ENCODE data around the gene LIMA1. TPM values are rescaled to one million over a fixed set of nuclear protein-coding genes. Genes with fewer than 3 reads are reported as not detected.

Gene LIMA1
- total RNA-seq, 1 donor from 2014 or later = 96.6 TPM

GRCh38 chr12:50166799-50167048 is 116.6 kb downstream of the LIMA1 start:
- no peak for DNase-seq (ENCODE audit: extremely low spot score, unreplicated experiment)
- TF ChIP-seq CTCF (IDR thresholded peaks at IDR 0.05) = no peak
- Mint-ChIP-seq H3K27ac (ENCODE audit: unreplicated experiment) (peak overlapping the region; percentile 99), H3K4me1 (ENCODE audit: unreplicated experiment) (peaks cover 34% of the 10 kb centered on the region), H3K27me3 (ENCODE audit: unreplicated experiment) (no peaks in the 10 kb centered on the region), H3K36me3 (ENCODE audit: unreplicated experiment) (peaks cover 4% of the 10 kb centered on the region), H3K4me3 (ENCODE audit: unreplicated experiment) (peak overlapping the region; percentile 97), H3K9me3 (ENCODE audit: unreplicated experiment) (peaks cover 5% of the 10 kb centered on the region)

GRCh38 chr12:50164963-50165362 is 118.4 kb downstream of the LIMA1 start:
- H3K4me3 Mint-ChIP-seq (ENCODE audit: unreplicated experiment) = peak overlapping the region; percentile 15
- peaks cover 1% of the 10 kb centered on the region for H3K9me3 Mint-ChIP-seq (ENCODE audit: unreplicated experiment)
- H3K27ac Mint-ChIP-seq (ENCODE audit: unreplicated experiment) = peak overlapping the region; percentile 12
- peaks cover 30% of the 10 kb centered on the region for H3K4me1 Mint-ChIP-seq (ENCODE audit: unreplicated experiment)
- TF ChIP-seq CTCF (IDR thresholded peaks at IDR 0.05) = no peak
- no peaks in the 10 kb centered on the region for H3K27me3 Mint-ChIP-seq (ENCODE audit: unreplicated experiment)
- peaks cover 3% of the 10 kb centered on the region for H3K36me3 Mint-ChIP-seq (ENCODE audit: unreplicated experiment)
- DNase-seq (ENCODE audit: extremely low spot score, unreplicated experiment) = no peak

GRCh38 chr12:50162230-50162629 is 121.1 kb downstream of the LIMA1 start:
- no peaks in the 10 kb centered on the region for H3K36me3 Mint-ChIP-seq (ENCODE audit: unreplicated experiment)
- no peak overlapping the region for H3K27ac Mint-ChIP-seq (ENCODE audit: unreplicated experiment)
- no peaks in the 10 kb centered on the region for H3K9me3 Mint-ChIP-seq (ENCODE audit: unreplicated experiment)
- TF ChIP-seq CTCF (IDR thresholded peaks at IDR 0.05) = no peak
- H3K4me3 Mint-ChIP-seq (ENCODE audit: unreplicated experiment) = no peak overlapping the region
- H3K4me1 Mint-ChIP-seq (ENCODE audit: unreplicated experiment) = peaks cover 27% of the 10 kb centered on the region
- no peak for DNase-seq (ENCODE audit: extremely low spot score, unreplicated experiment)
- no peaks in the 10 kb centered on the region for H3K27me3 Mint-ChIP-seq (ENCODE audit: unreplicated experiment)

- Mint-ChIP-seq H3K27me3 (ENCODE audit: unreplicated experiment) (no peaks in the 10 kb centered on the region), H3K27ac (ENCODE audit: unreplicated experiment) (no peak overlapping the region), H3K36me3 (ENCODE audit: unreplicated experiment) (no peaks in the 10 kb centered on the region), H3K4me3 (ENCODE audit: unreplicated experiment) (no peak overlapping the region), H3K4me1 (ENCODE audit: unreplicated experiment) (peaks cover 23% of the 10 kb centered on the region), H3K9me3 (ENCODE audit: unreplicated experiment) (no peaks in the 10 kb centered on the region)
- no peak for DNase-seq (ENCODE audit: extremely low spot score, unreplicated experiment)
- TF ChIP-seq CTCF (IDR thresholded peaks at IDR 0.05) = no peak
These were observed 122.7 kb downstream of the LIMA1 start for GRCh38 chr12:50160643-50161042.

GRCh38 chr12:50157259-50157658 is 126.1 kb downstream of the LIMA1 start:
- Mint-ChIP-seq H3K27ac (ENCODE audit: unreplicated experiment) (peak overlapping the region; percentile 31), H3K4me1 (ENCODE audit: unreplicated experiment) (peaks cover 10% of the 10 kb centered on the region), H3K9me3 (ENCODE audit: unreplicated experiment) (no peaks in the 10 kb centered on the region), H3K36me3 (ENCODE audit: unreplicated experiment) (no peaks in the 10 kb centered on the region), H3K4me3 (ENCODE audit: unreplicated experiment) (no peak overlapping the region), H3K27me3 (ENCODE audit: unreplicated experiment) (no peaks in the 10 kb centered on the region)
- DNase-seq (ENCODE audit: extremely low spot score, unreplicated experiment) = no peak
- TF ChIP-seq CTCF (IDR thresholded peaks at IDR 0.05) = no peak
